HCT116 (cell line): ENCODE results near the gene RPL19. TPM values are rescaled to one million over a fixed set of nuclear protein-coding genes. Genes with fewer than 3 reads are reported as not detected.

Experiments used
- ATAC-seq: fragments of 200-7000 bp; cut with Tn5 transposase; 2 replicates; pipeline ENCODE4 v1.9.1; 2020; ENCODE audit warnings: mild to moderate bottlenecking, moderate library complexity
- BruUV-seq: library from RNA; stranded (reverse); fragments of 400-500 nt; replicated peaks from 2 replicates; lab custom pipeline; 2021; lab: Mats Ljungman, UMichigan
- CTCF ChIA-PET: fragments of 300-600 bp; sonication (Branson Sonifier 250); formaldehyde crosslinking; loops from one replicate; lab custom pipeline; 2021; ENCODE audit warnings: antibody characterized with exemption; lab: Charles Lee
- POLR2A ChIA-PET: fragments of 300-600, 350-600 bp; sonication (Branson Sonifier 250); formaldehyde crosslinking; loops from one replicate; lab custom pipeline; 2021; ENCODE audit warnings: antibody characterized with exemption; lab: Charles Lee
- RAD21 ChIA-PET, 2 experiments: fragments of 300-600 bp; sonication (Branson Sonifier 250); formaldehyde crosslinking; loops; one replicate each; lab custom pipeline; 2023; ENCODE audit warnings: low total read pairs in 2 of 2; ENCODE audit not compliant: uncharacterized antibody in 2 of 2, unreplicated experiment in 2 of 2, low non-redundant PET in 1 of 2; lab: Charles Lee
- DNase-seq: peaks from one replicate; pipeline ENCODE4 v3.0.0-alpha.2; 2010; ENCODE audit warnings: low read depth, low spot score
- H2AFZ ChIP-seq: fragments of 200-600 bp; shearing (Covaris generic), sonication (generic); 2 replicates; pipeline ENCODE4 v1.6.1; 2017; ENCODE audit warnings: low read depth, mixed run types, mixed read lengths, antibody characterized with exemption, low read length; ENCODE audit not compliant: poor library complexity, severe bottlenecking
- H3K27ac ChIP-seq: 2 replicates; pipeline ENCODE4 v1.5.1; 2012; ENCODE audit warnings: low read depth, low read length
- H3K27me3 ChIP-seq: fragments of 200-600 bp; sonication (generic); 2 replicates; pipeline ENCODE4 v1.6.1; 2016; ENCODE audit warnings: mixed run types, low read length, mixed read lengths; ENCODE audit not compliant: insufficient read depth
- H3K36me3 ChIP-seq, 2 experiments: fragments of 200-500 bp in 1 of 2; fragments of 200-600 bp in 1 of 2; sonication (Bioruptor generic) in 1 of 2; sonication (generic) in 1 of 2; 2 replicates each; pipeline versions ENCODE4 v1.5.1 to v1.6.1; 2014 to 2016; ENCODE audit warnings: low read length in 2 of 2, inconsistent platforms in 1 of 2, mixed read lengths in 1 of 2, mixed run types in 1 of 2; ENCODE audit not compliant: insufficient read depth in 2 of 2, control insufficient read depth in 1 of 2
- H3K4me1 ChIP-seq, 2 experiments: fragments of 200-600 bp in 1 of 2; sonication (generic) in 1 of 2; 2 replicates each; pipeline versions ENCODE4 v1.5.1 to v1.6.1; 2012 to 2017; ENCODE audit warnings: low read length in 2 of 2, inconsistent platforms in 1 of 2, mild to moderate bottlenecking in 1 of 2, mixed read lengths in 1 of 2, mixed run types in 1 of 2, moderate library complexity in 1 of 2; ENCODE audit not compliant: insufficient read depth in 2 of 2, control insufficient read depth in 1 of 2
- H3K4me2 ChIP-seq: fragments of 200-600 bp; sonication (generic); 2 replicates; pipeline ENCODE4 v1.6.1; 2017; ENCODE audit warnings: mixed run types, low read length, mixed read lengths
- H3K4me3 ChIP-seq, 2 experiments: fragments of 200-600 bp in 1 of 2; sonication (generic) in 1 of 2; replicated peaks in 1 of 2; 2 replicates each; pipeline ENCODE4 v1.5.1; 2011 to 2016; ENCODE audit warnings: low read length in 2 of 2, control low read depth in 1 of 2, low read depth in 1 of 2, mild to moderate bottlenecking in 1 of 2, mixed read lengths in 1 of 2, mixed run types in 1 of 2
- H3K79me2 ChIP-seq: fragments of 200-600 bp; sonication (generic); 2 replicates; pipeline ENCODE4 v1.6.1; 2017; ENCODE audit warnings: mild to moderate bottlenecking, mixed run types, low read length, moderate library complexity, mixed read lengths; ENCODE audit not compliant: insufficient read depth
- H3K9ac ChIP-seq: fragments of 200-600 bp; sonication (generic); 2 replicates; pipeline ENCODE4 v1.6.1; 2016; ENCODE audit warnings: low read length, mixed read lengths
- H3K9me2 ChIP-seq: fragments of 200-600 bp; sonication (generic), shearing (Covaris generic); 2 replicates; pipeline ENCODE4 v1.6.1; 2017; ENCODE audit warnings: mixed run types, mild to moderate bottlenecking, moderate library complexity; ENCODE audit not compliant: insufficient read depth
- H3K9me3 ChIP-seq, 2 experiments: fragments of 200-500 bp in 1 of 2; fragments of 200-600 bp in 1 of 2; sonication (Bioruptor generic) in 1 of 2; sonication (generic) in 1 of 2; 2 replicates each; pipeline ENCODE4 v1.6.1; 2014 to 2017; ENCODE audit warnings: low read length in 2 of 2, mixed read lengths in 2 of 2, inconsistent platforms in 1 of 2, low read depth in 1 of 2, mild to moderate bottlenecking in 1 of 2, mixed run types in 1 of 2, moderate library complexity in 1 of 2; ENCODE audit not compliant: control insufficient read depth in 1 of 2, insufficient read depth in 1 of 2
- H4K20me1 ChIP-seq: fragments of 200-600 bp; sonication (generic), shearing (Covaris generic); 2 replicates; pipeline ENCODE4 v1.6.1; 2017; ENCODE audit warnings: mixed run types, mild to moderate bottlenecking, moderate library complexity; ENCODE audit not compliant: insufficient read depth
- CEBPB ChIP-seq: IDR thresholded peaks from 2 replicates; pipeline ENCODE4 v1.6.1; 2012; ENCODE audit warnings: low read depth
- ELF1 ChIP-seq: IDR thresholded peaks from 2 replicates; pipeline ENCODE4 v1.6.1; 2012; ENCODE audit warnings: low read depth, borderline replicate concordance
- FOSL1 ChIP-seq: IDR thresholded peaks from 2 replicates; pipeline ENCODE4 v1.6.1; 2012; ENCODE audit warnings: low read depth
- JUND ChIP-seq: IDR thresholded peaks from 2 replicates; pipeline ENCODE4 v1.6.1; 2012
- RAD21 ChIP-seq: IDR thresholded peaks from 2 replicates; pipeline ENCODE4 v1.6.1; 2012; ENCODE audit warnings: low read depth, mild to moderate bottlenecking
- SP1 ChIP-seq: IDR thresholded peaks from 2 replicates; pipeline ENCODE4 v1.6.1; 2012; ENCODE audit warnings: low read depth
- SRF ChIP-seq: IDR thresholded peaks from 2 replicates; pipeline ENCODE4 v1.6.1; 2012; ENCODE audit warnings: low read depth
- TCF7L2 ChIP-seq: IDR thresholded peaks from 2 replicates; pipeline ENCODE4 v1.7.0; 2011; ENCODE audit warnings: borderline replicate concordance, inconsistent platforms; ENCODE audit not compliant: insufficient read depth, insufficient read length; ENCODE audit errors: extremely low read depth
- YY1 ChIP-seq: IDR thresholded peaks from 2 replicates; pipeline ENCODE4 v1.6.1; 2011; ENCODE audit warnings: low read length, low read depth, moderate library complexity, mild to moderate bottlenecking; ENCODE audit not compliant: insufficient replicate concordance; ENCODE audit errors: extremely low read depth
- ZNF274 ChIP-seq: fragments of 200-500 bp; sonication (Bioruptor generic); IDR thresholded peaks from 2 replicates; pipeline ENCODE4 v1.6.1; 2014; ENCODE audit warnings: mild to moderate bottlenecking, low read depth, low read length, inconsistent platforms
- intact Hi-C: fragments of 100-400 bp; cut with micrococcal nuclease; formaldehyde crosslinking; loops from 2 replicates; pipeline ENCODE4 v1.10.0; 2022
- total RNA-seq: library from RNA; stranded (reverse); gene quantifications from one replicate; pipeline ENCODE4 v1.2.1, GENCODE V29; 2021; ENCODE audit not compliant: unreplicated experiment
- TF ChIP-seq, protein P1 (sequence below): IDR thresholded peaks from 2 replicates; pipeline ENCODE4 v1.6.1; 2011; ENCODE audit warnings: mild to moderate bottlenecking, low read length, moderate library complexity; ENCODE audit not compliant: insufficient replicate concordance; ENCODE audit errors: extremely low read depth
- TF ChIP-seq, protein P2 (sequence below): IDR thresholded peaks from 2 replicates; pipeline ENCODE4 v1.6.1; 2012
- TF ChIP-seq, protein P3 (sequence below): IDR thresholded peaks from 2 replicates; pipeline ENCODE4 v1.6.1; 2012
- TF ChIP-seq, protein P4 (sequence below): IDR thresholded peaks from 2 replicates; pipeline ENCODE4 v1.6.1; 2012; ENCODE audit warnings: low read depth

Gene RPL19
- total RNA-seq, 1 experiment from 2014 or later, result 2,276 TPM

DNA sequence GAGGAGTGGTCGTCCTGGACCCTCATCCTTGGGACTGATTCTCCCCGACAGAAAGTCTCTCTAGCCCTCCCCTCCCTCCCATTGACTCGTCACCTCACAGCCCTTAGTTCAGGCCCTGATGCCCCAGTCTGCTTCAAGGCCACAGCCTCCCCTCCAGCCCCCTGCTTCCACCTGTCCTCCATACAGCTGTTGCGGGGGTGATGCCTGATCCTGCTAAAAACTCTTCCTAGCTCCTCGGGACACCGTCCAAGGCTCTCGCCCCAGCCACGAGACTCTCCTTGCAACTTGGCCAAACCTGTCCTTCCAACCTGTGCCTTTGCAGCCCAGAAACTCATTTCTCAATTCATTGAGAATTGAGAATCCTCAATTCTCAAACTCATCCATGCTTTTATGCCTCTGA is 18.8 kb downstream of the RPL19 start:
- H3K27ac ChIP-seq, result no peak overlapping the region
- peaks cover 11 to 12% of the 10 kb centered on the region in 2 experiments for H3K4me1 ChIP-seq
- H3K27me3 ChIP-seq, result no peaks in the 10 kb centered on the region
- DNase-seq (no peak), ATAC-seq (no peak)
- no peaks in the 10 kb centered on the region for H4K20me1 ChIP-seq
- H3K4me3 ChIP-seq, result no peak overlapping the region
- no peaks in the 10 kb centered on the region for H3K36me3 ChIP-seq
- ChIA-PET POLR2A (interaction anchor here (0.5 kb wide), 1 partner anchor 21 kb away, joined by 3 read pairs; the partner anchor contains the start of gene CACNB1), CTCF (interaction anchor here (1.2 to 2.0 kb wide), 3 partner anchors 13 to 17 kb away, joined by 3 to 7 read pairs (median 5); no protein-coding TSS in a partner anchor), RAD21 (no interaction called here)
- no TSS peak for BruUV-seq
- H3K9ac ChIP-seq, result no peak overlapping the region
- no peaks in the 10 kb centered on the region for H3K9me2 ChIP-seq
- intact Hi-C loops, result no loop called here
- TF ChIP-seq, protein P1, sequence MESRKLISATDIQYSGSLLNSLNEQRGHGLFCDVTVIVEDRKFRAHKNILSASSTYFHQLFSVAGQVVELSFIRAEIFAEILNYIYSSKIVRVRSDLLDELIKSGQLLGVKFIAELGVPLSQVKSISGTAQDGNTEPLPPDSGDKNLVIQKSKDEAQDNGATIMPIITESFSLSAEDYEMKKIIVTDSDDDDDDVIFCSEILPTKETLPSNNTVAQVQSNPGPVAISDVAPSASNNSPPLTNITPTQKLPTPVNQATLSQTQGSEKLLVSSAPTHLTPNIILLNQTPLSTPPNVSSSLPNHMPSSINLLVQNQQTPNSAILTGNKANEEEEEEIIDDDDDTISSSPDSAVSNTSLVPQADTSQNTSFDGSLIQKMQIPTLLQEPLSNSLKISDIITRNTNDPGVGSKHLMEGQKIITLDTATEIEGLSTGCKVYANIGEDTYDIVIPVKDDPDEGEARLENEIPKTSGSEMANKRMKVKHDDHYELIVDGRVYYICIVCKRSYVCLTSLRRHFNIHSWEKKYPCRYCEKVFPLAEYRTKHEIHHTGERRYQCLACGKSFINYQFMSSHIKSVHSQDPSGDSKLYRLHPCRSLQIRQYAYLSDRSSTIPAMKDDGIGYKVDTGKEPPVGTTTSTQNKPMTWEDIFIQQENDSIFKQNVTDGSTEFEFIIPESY, result no peak
- TF ChIP-seq SRF (no peak), ELF1 (no peak), RAD21 (no peak), SP1 (no peak), TCF7L2 (no peak), YY1 (no peak), CEBPB (no peak), JUND (no peak), FOSL1 (no peak), ZNF274 (no peak)
- TF ChIP-seq, protein P2, sequence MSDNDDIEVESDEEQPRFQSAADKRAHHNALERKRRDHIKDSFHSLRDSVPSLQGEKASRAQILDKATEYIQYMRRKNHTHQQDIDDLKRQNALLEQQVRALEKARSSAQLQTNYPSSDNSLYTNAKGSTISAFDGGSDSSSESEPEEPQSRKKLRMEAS, result no peak
- TF ChIP-seq, protein P3, sequence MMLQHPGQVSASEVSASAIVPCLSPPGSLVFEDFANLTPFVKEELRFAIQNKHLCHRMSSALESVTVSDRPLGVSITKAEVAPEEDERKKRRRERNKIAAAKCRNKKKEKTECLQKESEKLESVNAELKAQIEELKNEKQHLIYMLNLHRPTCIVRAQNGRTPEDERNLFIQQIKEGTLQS, result no peak
- TF ChIP-seq, protein P4, sequence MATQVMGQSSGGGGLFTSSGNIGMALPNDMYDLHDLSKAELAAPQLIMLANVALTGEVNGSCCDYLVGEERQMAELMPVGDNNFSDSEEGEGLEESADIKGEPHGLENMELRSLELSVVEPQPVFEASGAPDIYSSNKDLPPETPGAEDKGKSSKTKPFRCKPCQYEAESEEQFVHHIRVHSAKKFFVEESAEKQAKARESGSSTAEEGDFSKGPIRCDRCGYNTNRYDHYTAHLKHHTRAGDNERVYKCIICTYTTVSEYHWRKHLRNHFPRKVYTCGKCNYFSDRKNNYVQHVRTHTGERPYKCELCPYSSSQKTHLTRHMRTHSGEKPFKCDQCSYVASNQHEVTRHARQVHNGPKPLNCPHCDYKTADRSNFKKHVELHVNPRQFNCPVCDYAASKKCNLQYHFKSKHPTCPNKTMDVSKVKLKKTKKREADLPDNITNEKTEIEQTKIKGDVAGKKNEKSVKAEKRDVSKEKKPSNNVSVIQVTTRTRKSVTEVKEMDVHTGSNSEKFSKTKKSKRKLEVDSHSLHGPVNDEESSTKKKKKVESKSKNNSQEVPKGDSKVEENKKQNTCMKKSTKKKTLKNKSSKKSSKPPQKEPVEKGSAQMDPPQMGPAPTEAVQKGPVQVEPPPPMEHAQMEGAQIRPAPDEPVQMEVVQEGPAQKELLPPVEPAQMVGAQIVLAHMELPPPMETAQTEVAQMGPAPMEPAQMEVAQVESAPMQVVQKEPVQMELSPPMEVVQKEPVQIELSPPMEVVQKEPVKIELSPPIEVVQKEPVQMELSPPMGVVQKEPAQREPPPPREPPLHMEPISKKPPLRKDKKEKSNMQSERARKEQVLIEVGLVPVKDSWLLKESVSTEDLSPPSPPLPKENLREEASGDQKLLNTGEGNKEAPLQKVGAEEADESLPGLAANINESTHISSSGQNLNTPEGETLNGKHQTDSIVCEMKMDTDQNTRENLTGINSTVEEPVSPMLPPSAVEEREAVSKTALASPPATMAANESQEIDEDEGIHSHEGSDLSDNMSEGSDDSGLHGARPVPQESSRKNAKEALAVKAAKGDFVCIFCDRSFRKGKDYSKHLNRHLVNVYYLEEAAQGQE, result no peak
- H3K79me2 ChIP-seq, result no peaks in the 10 kb centered on the region
- H3K4me2 ChIP-seq, result no peak overlapping the region
- no peaks in the 10 kb centered on the region for H3K9me3 ChIP-seq
- H2AFZ ChIP-seq, result no peak overlapping the region
